ENCODE measurements around the gene SULT1C2.

The SULT1C2 gene

DNA sequence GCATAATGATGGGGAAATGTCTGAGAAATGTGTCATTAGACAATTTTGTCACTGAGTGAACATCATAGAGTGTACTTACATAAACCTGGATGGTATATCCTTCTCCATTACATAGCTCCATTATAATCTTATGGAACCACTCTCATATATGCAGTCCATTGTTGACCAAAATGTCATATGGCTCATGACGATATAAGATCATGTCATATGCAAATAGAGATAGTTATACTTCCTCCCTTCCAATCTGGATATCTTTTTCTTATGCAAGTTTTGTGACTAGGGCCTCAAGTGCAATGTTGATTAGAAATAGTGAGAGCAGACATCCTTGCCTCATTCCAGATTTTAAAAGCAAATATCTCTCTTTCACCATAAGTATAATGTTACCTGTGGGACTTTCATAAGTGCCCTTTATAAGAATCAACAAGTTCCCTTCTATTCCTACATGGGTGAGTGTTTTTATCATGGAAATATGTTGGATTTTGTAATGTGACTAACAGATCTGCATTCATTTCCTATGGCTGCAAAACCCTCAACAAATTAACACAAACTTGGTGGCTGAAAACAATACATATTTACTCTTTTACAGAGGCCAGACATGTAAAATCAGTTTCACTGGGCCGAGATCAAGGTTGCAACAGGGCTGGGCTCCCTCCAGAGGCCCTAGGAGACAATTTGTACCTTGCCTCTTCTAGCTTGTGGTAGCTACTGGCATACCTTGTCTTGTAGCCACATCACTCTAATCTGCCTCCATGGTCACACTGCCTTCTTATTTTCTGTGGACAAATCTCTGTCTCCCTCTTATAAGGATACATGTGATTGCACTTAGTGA lies 67.4 kb downstream of the SULT1C2 start:
- no peak for TF ChIP-seq FOXP2 (optimal IDR thresholded peaks at IDR 0.05; ENCODE audit: borderline replicate concordance, extremely low read depth, extremely low read length, insufficient read depth)
- no peak for TF ChIP-seq TAF1 (IDR thresholded peaks at IDR 0.05; ENCODE audit: borderline replicate concordance, insufficient read depth, low read length)
- TF ChIP-seq, protein P1, sequence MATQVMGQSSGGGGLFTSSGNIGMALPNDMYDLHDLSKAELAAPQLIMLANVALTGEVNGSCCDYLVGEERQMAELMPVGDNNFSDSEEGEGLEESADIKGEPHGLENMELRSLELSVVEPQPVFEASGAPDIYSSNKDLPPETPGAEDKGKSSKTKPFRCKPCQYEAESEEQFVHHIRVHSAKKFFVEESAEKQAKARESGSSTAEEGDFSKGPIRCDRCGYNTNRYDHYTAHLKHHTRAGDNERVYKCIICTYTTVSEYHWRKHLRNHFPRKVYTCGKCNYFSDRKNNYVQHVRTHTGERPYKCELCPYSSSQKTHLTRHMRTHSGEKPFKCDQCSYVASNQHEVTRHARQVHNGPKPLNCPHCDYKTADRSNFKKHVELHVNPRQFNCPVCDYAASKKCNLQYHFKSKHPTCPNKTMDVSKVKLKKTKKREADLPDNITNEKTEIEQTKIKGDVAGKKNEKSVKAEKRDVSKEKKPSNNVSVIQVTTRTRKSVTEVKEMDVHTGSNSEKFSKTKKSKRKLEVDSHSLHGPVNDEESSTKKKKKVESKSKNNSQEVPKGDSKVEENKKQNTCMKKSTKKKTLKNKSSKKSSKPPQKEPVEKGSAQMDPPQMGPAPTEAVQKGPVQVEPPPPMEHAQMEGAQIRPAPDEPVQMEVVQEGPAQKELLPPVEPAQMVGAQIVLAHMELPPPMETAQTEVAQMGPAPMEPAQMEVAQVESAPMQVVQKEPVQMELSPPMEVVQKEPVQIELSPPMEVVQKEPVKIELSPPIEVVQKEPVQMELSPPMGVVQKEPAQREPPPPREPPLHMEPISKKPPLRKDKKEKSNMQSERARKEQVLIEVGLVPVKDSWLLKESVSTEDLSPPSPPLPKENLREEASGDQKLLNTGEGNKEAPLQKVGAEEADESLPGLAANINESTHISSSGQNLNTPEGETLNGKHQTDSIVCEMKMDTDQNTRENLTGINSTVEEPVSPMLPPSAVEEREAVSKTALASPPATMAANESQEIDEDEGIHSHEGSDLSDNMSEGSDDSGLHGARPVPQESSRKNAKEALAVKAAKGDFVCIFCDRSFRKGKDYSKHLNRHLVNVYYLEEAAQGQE (IDR thresholded peaks at IDR 0.05; ENCODE audit: insufficient read depth in 1 of 2, low read depth in 2 of 2, low read length in 2 of 2), result no peak
- TF ChIP-seq SIN3A (IDR thresholded peaks at IDR 0.05; ENCODE audit: borderline replicate concordance, insufficient read depth, low read length), result no peak
- TF ChIP-seq POLR2AphosphoS5 (IDR thresholded peaks at IDR 0.05; ENCODE audit: low read depth, low read length), result no peak

All from PFSK-1 (cell line).